CD4-positive, alpha-beta T cell treated with Interleukin-17A for 4 hours (primary cell): ENCODE data around the gene FBXO3.
"Not testable (repeated sequence)": the region's sequence is repeated elsewhere in the genome, so short reads cannot be mapped to it uniquely, and the experiment has no call there.

Experiments used
- DNase-seq: peaks from one replicate; pipeline ENCODE4 v3.0.0-alpha.2; 2020; ENCODE audit warnings: mixed read lengths

Gene FBXO3, protein sequence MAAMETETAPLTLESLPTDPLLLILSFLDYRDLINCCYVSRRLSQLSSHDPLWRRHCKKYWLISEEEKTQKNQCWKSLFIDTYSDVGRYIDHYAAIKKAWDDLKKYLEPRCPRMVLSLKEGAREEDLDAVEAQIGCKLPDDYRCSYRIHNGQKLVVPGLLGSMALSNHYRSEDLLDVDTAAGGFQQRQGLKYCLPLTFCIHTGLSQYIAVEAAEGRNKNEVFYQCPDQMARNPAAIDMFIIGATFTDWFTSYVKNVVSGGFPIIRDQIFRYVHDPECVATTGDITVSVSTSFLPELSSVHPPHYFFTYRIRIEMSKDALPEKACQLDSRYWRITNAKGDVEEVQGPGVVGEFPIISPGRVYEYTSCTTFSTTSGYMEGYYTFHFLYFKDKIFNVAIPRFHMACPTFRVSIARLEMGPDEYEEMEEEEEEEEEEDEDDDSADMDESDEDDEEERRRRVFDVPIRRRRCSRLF

DNA sequence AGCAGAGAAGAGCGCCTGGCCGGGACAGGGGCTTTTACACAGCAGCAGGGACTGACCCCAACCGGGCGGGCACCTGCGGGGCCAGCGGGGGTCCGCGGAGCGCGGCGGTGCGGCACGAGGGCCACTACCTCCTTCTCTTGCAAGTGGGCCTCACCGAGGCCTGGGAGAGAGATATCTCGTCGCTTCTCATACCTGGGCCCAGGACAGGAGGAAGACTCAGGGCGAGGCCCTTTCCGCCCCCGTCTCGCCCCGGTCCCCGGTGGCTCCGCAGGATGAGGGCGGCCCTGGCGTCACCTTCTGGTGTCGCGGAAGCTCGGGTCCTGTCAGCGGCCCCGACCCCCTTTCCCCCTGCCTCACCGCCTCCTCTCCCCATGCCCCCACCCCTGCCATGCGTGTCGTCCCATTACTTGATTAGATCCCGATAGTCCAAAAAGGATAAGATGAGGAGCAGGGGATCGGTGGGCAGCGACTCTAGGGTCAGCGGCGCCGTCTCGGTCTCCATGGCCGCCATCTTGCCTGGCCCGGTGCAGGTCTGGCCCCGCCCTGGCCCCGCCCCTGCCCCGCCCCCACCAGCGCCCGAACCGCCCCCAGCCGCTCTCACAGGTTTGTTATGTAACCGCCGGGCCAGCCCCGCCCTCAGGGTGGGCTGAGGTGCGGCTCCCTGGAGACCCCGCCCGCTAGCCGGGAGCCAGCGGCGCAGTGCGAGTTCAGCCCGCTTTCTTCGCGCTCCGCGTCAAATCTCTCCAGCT, at the start of gene FBXO3:
Gene FBXO3, minus strand, starts transcription at position 534 of the 749 bp plus-strand sequence. Its CDS starts 23 bp downstream, at position 511.
- peak; percentile 95 for DNase-seq

DNA sequence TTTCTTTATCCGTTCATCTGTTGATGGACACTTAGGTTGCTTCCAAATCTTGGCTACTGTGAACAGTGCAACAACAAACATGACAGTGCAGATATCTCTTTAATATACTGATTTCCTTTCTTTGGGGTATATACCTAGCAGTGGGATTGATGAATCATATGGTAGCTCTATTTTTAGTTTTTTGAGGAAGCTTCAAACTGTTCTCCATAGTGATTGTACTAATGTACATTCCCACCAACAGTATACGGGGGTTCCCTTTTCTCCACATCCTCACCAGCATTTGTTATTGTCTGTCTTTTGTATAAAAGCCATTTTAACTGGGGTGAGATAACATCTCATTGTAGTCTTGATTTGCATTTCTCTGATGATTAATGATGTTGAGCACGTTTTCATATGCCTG, 48.7 kb upstream of the FBXO3 start:
- not testable (repeated sequence) for DNase-seq

DNA sequence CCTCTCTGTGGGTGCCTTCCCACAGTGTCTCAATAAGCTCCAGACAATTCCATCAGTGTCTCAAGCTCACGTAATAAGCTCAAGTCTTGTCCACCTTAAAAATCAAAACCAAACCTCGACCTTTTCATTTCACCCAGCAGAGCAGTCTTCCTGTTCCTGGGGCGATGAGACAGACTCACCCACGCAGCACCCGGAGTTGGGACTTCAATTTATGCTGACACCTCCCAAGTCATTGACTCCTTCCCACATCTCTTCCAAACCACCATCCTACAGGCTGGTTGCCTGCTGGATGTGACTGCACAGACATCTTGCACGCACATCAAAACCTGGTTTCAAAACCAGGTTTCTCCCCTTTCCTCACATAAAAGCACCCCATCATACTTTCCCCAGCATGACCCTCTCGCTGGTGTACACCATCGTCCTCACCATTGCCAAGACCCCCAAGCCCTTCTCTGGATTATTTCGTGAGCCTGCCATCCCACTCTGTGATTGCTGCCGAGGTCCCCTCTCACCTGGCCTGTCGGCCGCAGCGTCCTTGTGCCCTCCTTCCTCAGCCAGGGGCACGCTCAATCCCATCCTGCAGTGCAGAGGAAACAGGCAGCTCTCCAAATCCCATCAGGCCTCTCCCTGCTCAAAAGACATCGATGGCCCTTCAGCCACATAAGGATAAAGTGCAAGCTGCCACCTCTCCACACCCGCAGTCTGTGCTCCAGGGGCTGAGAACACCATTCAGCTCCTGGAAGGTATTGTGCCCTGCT, 45.1 kb upstream of the FBXO3 start:
- DNase-seq = no peak

DNA sequence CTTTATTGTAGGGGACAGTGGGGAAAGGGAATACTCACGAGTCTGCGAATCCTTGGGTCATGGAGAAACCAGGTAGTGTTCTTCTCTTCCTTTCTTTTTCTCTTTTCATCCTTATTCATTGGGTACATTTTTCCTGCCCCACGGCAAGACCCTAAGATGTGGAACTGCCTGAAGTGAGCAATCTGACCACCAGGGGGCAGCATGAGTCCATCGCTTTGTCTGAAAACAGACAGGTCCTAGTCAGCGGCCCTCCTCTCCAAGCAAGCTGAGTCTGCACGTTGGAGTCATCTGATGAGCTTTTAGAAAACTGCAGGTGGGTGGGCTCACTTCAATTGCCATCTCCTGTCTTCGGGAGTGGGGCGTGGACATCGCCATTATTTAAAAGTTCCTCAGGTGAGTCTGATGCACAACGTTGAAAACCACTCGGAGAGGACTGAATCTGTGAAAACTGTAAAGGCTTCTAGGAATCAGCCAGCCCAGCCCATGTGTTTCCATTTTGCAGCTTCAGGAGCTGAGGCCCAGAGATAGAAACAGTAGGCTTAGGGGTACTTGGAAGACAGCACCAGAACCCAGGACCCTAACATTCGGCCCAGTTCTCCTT, 34.0 kb upstream of the FBXO3 start:
- peak; percentile 90 for DNase-seq

DNA sequence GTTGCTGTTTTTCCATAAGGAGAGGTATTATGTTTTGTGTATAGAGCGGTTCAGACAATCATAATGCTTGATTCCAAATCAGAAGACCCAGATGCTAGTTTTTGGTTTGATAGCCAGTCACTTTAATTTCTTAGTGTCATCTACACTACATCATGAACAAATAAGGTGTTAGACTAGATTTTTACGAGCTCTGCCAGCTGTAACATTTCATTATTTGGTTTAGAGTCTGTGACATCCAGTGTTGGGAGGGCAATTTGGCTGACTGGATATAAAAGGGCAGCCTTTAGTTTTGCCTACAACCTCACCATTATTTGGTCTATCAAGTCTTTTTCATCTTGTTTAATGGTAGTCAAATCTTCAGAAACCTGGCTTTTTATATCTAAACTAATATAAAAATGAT, 30.2 kb upstream of the FBXO3 start:
- DNase-seq = no peak

DNA sequence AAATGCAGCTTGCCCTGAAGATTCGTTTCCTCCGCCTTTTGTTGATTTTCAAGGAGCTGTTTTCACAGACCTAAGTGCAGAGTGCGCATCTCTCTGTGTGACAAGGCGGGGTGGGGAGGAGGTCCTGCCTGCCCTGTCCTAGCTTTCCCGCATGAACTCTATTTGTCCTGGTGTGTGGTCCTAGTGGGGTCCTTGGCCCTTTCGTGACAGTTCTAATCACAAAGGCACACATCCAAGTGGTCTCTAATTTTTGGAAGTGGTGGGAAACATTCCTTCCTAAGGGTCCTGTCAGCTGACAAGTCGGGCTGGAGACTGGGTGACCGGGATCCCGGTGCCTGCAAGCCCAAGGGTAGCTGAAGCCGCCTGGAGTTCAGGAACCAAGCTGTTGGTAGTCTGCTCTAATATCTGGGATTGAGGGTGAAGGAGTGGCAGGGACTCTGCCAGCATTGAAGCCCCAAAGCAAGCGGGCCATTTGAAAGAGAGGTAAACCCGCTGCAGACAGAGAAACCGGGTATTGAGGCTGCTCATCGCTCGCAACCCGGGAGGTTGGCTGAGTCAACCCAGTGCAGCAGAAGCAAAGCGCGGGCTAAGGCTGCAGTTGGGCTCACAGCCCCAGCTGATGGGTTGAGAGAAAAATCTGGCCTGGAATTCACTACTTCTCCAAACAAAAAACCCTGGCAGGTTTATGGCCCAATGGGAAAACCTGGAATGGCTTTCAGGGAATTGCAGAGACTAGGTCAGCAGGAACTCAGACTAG, 28.1 kb upstream of the FBXO3 start:
- DNase-seq = no peak

DNA sequence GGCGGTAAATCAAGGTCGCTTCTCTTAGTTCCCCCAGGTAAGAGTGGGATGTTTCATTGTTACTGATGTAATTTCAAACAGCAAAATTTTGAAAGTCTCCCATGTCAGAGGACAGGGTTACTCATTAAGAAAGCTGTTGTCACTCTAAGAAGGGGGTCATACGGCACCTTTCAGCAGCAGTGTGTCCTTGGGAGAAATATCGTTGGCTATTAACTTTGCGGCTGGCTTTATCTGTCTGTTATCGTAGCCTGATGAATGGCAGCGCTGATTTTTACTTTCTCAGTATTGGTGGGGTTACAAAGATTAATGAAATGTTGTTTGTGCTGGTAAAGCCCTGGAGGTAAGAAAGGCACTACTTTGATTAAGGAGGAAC, 27.5 kb upstream of the FBXO3 start:
- DNase-seq = no peak

DNA sequence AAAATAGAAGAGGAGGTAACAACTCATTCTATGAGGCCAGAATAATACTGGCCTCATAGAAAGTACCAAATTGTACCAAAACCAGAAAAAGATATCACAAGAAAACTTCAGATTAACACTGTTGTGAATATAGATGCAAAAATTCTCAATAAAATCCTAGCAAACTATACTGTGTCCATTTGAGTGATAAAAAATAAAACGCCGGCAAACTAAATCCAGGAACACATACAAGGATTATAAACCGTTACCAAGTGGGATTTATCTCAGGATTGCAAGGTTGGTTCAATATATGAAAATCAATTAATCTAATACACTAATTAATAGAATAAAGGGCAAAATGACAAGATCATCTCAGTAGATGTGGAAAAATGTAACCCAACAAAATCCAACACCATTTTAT, 23.6 kb upstream of the FBXO3 start:
- no peak for DNase-seq

DNA sequence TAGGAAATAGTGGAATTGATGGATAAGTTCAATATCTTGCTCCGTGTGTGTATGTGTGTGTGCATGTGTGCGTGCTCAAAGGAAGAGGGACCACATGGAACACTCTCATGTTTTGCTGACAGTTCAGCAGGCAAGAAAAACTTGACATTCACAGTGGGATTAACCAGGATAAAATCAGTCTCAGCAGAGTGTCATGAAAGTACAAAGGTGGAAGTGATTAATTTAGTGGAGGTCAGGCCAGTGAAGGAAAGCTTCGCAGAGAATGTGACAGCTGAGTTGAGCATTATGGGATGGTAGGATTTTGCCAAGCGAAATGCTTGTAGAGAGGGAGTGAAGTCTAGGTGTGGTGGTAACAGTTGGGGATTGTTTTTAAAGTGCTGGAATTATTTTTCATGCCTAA, 15.7 kb upstream of the FBXO3 start:
- DNase-seq = no peak

DNA sequence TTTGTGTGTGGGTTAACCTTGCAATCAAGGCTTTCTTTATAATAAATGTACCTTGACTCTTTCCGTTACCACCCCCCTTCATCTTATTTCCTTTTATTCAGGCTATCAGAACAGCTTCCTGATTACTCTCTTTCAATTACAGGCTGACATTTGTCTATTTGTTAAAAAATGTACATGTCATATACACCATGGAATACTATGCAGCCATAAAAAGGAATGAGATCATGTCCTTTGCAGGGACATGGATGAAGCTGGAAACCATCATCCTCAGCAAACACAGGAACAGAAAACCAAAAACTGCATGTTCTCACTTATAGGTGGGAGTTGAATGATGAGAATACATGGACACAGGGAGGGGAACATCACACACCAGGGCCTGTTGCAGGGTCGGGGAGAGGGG, 13.8 kb upstream of the FBXO3 start:
- not testable (repeated sequence) for DNase-seq

DNA sequence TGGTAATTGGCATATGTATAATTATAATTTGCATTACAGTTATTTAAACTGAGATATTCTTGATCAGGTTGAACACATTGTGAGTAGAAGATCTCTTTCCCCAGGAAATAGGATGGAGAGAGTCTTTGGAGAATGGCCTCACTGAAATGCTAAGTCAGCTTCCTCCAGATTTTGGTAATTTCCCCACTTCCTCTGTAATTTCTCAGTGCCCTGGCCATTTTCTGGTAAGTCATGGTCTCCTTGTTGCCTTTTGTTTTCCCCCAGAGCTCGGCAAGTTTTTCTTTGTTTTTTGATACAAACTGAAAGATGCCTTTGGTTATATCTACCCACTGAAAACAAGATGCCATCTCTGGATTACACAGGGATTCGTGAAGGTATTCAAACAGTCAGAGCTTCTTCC, 12.8 kb upstream of the FBXO3 start:
- no peak for DNase-seq

DNA sequence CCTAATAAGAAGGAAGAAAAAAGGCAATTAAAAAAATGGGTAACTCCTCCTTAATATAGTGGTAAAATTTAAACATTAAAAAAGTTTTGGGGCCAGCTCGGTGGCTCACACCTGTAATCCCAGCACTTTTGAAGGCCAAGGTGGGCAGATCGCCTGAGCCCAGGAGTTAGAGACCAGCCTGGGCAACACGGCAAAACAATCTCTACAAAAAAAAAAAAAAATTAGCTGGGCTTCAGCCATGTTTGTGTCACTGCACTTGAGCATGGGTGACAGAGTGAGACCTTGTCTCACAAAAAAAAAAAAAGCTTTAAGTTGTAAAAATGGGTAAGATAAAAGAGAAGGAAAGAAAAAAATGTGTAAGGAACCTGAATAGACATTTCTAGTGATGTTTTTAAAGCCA, 11.3 kb upstream of the FBXO3 start:
- no peak for DNase-seq

DNA sequence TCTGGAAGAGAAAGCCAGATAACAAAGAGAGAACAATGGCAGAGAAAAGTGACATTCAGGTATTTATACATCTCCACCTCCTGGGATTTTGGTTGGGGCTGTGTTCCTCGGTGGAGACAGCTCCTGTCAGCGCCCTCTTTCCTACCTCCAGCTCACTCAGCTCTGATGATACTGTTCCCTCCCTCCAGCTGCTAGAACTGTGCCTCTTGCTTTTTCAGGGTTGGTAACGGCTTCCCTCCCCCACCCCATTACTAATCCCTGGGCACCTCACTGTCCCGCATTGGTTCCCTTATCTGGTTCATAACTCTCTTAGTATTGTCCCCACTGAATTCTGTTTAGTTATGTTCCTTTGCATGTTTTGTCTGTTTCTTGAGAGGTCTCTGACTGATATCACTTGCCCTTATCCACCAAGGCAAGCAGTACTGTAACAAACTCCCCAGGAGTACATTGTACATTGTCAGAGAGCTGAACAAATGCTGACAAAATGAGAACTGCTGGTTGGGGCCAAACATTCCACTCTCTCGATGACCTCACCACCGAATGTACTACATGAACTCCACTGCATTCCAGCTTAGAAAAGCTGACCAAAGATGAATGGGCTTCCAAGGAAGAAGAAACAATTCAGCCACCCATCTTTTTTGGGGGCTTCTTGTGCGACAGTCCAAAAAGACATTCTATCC, 5.7 kb upstream of the FBXO3 start:
- DNase-seq = no peak

DNA sequence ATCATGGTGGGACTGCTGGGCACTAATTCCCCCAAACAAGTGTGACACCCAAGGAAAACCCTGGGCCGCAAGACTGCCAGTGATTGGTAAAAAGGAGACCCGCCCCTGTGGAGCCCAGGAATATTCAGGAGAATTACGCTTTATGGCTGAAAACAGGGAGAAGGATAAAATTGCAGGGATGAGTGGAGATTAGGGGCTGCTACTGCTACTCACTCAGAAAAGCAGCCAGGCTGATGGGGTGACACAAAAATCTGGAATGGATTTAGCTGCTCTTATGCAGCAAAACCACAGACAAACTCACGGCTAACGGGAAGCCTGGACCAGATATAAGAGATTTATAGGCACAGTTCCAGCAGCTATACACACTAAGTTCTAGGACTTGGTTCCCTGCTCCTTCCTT, 4.4 kb upstream of the FBXO3 start:
- DNase-seq = no peak

DNA sequence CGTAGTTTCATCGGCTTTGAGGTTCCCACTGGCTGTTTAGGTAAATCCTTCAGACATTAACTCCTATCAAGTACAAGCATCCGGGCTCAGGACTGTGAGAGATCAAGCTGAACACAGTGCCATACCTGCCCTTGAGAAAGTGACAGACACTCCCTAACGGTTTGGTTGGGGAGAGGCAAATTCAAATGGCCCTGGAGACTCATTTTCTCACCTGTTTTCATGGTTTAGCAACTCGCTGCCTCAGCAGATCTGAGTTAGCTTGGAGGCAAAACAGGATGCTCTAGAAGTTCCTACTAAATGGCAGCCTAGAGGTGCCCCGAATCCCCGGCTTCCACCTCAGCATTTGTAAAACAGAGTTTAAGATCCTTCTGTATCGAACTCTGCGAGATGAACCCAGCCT, 3.6 kb upstream of the FBXO3 start:
- no peak for DNase-seq

DNA sequence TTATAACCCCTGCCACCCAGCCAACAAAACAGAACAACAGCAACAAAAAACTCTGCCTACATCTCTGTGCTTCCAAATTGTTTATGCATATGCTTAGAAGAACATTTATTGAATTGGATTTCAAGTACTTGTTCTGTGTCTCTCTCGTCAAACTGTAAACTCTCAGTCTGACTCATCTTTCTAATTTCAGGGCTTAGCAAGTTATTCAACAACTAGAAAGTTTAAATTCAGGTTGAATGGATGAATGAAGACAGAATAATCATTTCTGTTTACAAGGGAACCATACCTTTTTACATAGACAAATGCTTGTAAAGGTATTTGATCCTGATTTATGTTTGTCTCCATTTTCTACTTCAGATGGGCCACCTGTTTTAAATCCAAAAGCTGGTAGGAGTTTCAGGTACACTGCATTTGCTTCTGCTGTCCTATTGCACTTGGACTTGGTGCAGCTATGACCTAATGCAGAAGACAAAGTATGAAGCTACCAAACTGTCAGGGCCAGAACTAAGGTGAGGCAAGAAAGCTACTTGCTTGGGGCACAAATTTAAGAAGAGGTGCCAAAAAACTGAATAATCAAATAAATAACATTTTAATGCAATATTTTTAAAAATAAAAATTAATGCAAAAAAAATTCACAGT, 1.6 kb upstream of the FBXO3 start:
- no peak for DNase-seq

DNA sequence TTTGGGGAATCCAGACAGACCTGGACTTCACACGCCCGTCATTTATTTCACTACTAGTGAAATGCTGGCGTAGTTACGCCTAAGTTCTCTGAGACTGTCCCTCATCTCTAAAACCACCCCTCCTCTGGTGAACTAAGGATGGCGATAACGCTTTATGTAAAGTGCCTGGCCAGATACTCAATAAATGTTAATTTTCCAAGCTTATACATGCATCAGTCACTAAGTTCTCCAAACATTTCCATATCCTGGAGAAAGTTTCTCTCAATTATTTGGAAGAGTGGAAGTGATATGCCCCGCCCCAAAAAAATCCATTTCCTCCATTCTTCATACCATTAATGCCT, 1.1 kb upstream of the FBXO3 start:
- no peak for DNase-seq

DNA sequence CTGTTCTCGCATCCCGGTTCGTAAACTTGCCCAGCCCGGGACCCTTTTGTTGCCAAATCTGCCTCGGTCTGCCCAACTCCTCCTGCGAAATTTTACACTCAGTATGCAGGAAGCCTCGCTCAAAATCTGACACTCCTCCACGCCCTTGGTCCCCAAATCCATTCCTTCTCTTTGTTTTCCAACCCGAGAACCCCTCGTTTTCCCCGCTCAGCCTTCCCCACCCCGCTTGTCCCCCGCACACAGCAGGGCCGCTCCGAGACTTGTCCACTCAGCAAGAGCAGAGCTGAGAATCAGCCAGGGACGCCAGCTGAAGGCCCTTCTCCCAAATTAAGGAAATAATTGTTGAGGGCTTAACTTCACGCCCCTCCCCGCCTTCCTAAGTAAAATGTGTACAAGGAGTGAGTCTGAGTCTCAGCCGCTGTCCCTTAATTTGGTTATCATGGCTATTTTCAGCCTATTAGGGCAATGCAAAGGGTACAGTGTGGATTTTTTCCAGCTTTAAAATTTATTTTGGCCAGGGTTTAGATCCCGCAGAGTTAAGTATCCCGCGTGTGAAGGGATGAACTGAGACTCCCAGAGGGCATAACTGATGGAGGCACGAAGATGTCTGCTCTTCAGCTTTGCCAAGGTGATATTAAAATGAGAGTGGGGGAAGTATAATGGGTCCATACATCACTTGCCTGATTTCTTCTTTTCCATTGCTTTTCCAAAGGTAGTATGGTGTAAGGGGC, 581 bp upstream of the FBXO3 start:
- no peak for DNase-seq

DNA sequence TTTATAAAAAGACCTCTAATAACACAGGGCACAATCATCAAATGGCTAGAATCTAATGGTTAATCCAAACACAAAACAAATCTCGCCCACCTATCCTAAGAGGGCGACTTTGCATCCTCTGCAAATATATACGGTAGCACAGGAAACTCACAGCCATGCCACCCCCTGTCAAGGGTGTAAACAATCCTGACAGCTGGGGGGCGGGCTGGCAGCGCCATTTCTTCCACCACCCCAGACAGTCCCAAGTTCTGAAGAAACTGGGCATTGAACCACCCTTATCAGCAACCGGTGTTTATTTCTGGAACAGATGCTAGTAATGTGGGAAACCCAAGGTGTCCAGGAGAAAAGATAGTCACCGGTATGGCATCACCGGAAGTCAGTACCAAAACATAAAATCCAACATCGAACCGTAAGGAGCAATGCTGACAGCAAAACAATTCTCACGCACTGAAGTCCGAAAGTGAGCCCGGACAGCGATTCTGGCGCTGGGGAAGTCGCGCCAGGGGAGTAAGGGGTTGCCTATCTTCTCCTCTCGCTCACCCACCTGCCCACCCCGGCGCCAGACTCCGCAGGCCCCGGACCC, 825 bp downstream of the FBXO3 start:
- peak; percentile 55 for DNase-seq

DNA sequence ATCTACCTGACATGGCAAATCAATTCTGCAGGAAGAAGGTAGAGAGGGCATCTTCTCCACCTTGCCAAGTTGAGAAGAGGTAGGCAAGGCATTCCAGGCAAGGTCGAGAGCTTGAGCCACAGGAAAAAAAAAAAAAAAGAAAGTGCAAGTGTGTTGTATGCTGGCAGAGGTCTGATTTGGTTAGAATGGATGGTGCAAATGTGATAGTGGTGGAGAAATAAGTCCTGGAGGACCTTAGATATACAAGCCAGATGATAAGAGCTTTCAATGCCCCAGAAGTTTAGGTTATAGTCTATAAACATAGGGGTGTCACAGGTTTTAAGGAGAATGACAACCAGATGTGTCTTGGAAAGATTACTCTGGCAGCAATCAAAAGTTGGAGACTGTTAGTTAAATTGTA, 1.4 kb downstream of the FBXO3 start:
- DNase-seq = no peak
